ENCODE data around the gene SMC4. TPM values are rescaled to one million over a fixed set of nuclear protein-coding genes. Genes with fewer than 3 reads are reported as not detected.

Gene SMC4
- total RNA-seq, 1 experiment from 2014 or later: 198 TPM

- H3K4me1 ChIP-seq (replicated peaks): no peaks in the 10 kb centered on the region
- H3K27ac ChIP-seq: no peak overlapping the region
- no peaks in the 10 kb centered on the region for H3K9me3 ChIP-seq (replicated peaks)
- no peaks in the 10 kb centered on the region for H3K36me3 ChIP-seq
- DNase-seq (ENCODE audit: low read depth in 1 of 2, low spot score in 2 of 2): no peak
- no peak overlapping the region for H3K4me3 ChIP-seq
- H3K27me3 ChIP-seq (replicated peaks): no peaks in the 10 kb centered on the region
Observed at GRCh38 chr3:160458151-160458550, 58.7 kb downstream of the SMC4 start.

GRCh38 chr3:160459450-160459970, 60.1 kb downstream of the SMC4 start:
- Histone ChIP-seq H3K27ac (no peak overlapping the region), H3K9me3 (replicated peaks) (no peaks in the 10 kb centered on the region), H3K27me3 (replicated peaks) (no peaks in the 10 kb centered on the region), H3K36me3 (no peaks in the 10 kb centered on the region), H3K4me1 (replicated peaks) (no peaks in the 10 kb centered on the region), H3K4me3 (no peak overlapping the region)
- no peak for DNase-seq (ENCODE audit: low read depth in 1 of 2, low spot score in 2 of 2)

GRCh38 chr3:160460033-160460432, 60.6 kb downstream of the SMC4 start:
- Histone ChIP-seq H3K36me3 (no peaks in the 10 kb centered on the region), H3K27me3 (replicated peaks) (no peaks in the 10 kb centered on the region), H3K27ac (no peak overlapping the region), H3K4me1 (replicated peaks) (no peaks in the 10 kb centered on the region), H3K4me3 (no peak overlapping the region), H3K9me3 (replicated peaks) (no peaks in the 10 kb centered on the region)
- no peak for DNase-seq (ENCODE audit: low read depth in 1 of 2, low spot score in 2 of 2)

- no peaks in the 10 kb centered on the region for H3K4me1 ChIP-seq (replicated peaks)
- no peaks in the 10 kb centered on the region for H3K27me3 ChIP-seq (replicated peaks)
- no peak for DNase-seq (ENCODE audit: low read depth in 1 of 2, low spot score in 2 of 2)
- no peak overlapping the region for H3K27ac ChIP-seq
- no peaks in the 10 kb centered on the region for H3K36me3 ChIP-seq
- no peak overlapping the region for H3K4me3 ChIP-seq
- no peaks in the 10 kb centered on the region for H3K9me3 ChIP-seq (replicated peaks)
Observed at GRCh38 chr3:160464321-160464720, 64.9 kb downstream of the SMC4 start.

- peaks cover 3% of the 10 kb centered on the region for H3K9me3 ChIP-seq (replicated peaks)
- H3K4me1 ChIP-seq (replicated peaks): no peaks in the 10 kb centered on the region
- no peak for DNase-seq (ENCODE audit: low read depth in 1 of 2, low spot score in 2 of 2)
- H3K27ac ChIP-seq: no peak overlapping the region
- H3K4me3 ChIP-seq: no peak overlapping the region
- H3K27me3 ChIP-seq (replicated peaks): no peaks in the 10 kb centered on the region
- H3K36me3 ChIP-seq: no peaks in the 10 kb centered on the region
Observed at GRCh38 chr3:160464971-160465370, 65.5 kb downstream of the SMC4 start.

GRCh38 chr3:160470181-160470580, 70.7 kb downstream of the SMC4 start:
- no peak overlapping the region for H3K27ac ChIP-seq
- no peaks in the 10 kb centered on the region for H3K27me3 ChIP-seq (replicated peaks)
- H3K4me1 ChIP-seq (replicated peaks): peaks cover 18% of the 10 kb centered on the region
- no peak overlapping the region for H3K4me3 ChIP-seq
- H3K36me3 ChIP-seq: no peaks in the 10 kb centered on the region
- DNase-seq (ENCODE audit: low read depth in 1 of 2, low spot score in 2 of 2): no peak
- peaks cover 14% of the 10 kb centered on the region for H3K9me3 ChIP-seq (replicated peaks)

- H3K36me3 ChIP-seq: no peaks in the 10 kb centered on the region
- H3K27me3 ChIP-seq (replicated peaks): no peaks in the 10 kb centered on the region
- H3K4me3 ChIP-seq: no peak overlapping the region
- H3K27ac ChIP-seq: no peak overlapping the region
- peaks cover 14% of the 10 kb centered on the region for H3K9me3 ChIP-seq (replicated peaks)
- peaks cover 18% of the 10 kb centered on the region for H3K4me1 ChIP-seq (replicated peaks)
- no peak for DNase-seq (ENCODE audit: low read depth in 1 of 2, low spot score in 2 of 2)
Observed at GRCh38 chr3:160471892-160472291, 72.4 kb downstream of the SMC4 start.

- no peaks in the 10 kb centered on the region for H3K36me3 ChIP-seq
- no peak for DNase-seq (ENCODE audit: low read depth in 1 of 2, low spot score in 2 of 2)
- peaks cover 14% of the 10 kb centered on the region for H3K9me3 ChIP-seq (replicated peaks)
- no peaks in the 10 kb centered on the region for H3K27me3 ChIP-seq (replicated peaks)
- no peak overlapping the region for H3K27ac ChIP-seq
- H3K4me3 ChIP-seq: no peak overlapping the region
- H3K4me1 ChIP-seq (replicated peaks): peaks cover 23% of the 10 kb centered on the region
Observed at GRCh38 chr3:160472344-160472743, 72.9 kb downstream of the SMC4 start.

GRCh38 chr3:160473221-160473620, 73.8 kb downstream of the SMC4 start:
- Histone ChIP-seq H3K27me3 (replicated peaks) (no peaks in the 10 kb centered on the region), H3K4me1 (replicated peaks) (peaks cover 32% of the 10 kb centered on the region), H3K36me3 (no peaks in the 10 kb centered on the region), H3K9me3 (replicated peaks) (peaks cover 14% of the 10 kb centered on the region), H3K27ac (no peak overlapping the region), H3K4me3 (no peak overlapping the region)
- DNase-seq (ENCODE audit: low read depth in 1 of 2, low spot score in 2 of 2): no peak

GRCh38 chr3:160473978-160474377, 74.5 kb downstream of the SMC4 start:
- H3K9me3 ChIP-seq (replicated peaks): peaks cover 14% of the 10 kb centered on the region
- no peaks in the 10 kb centered on the region for H3K36me3 ChIP-seq
- peaks cover 39% of the 10 kb centered on the region for H3K4me1 ChIP-seq (replicated peaks)
- H3K4me3 ChIP-seq: no peak overlapping the region
- no peaks in the 10 kb centered on the region for H3K27me3 ChIP-seq (replicated peaks)
- peak in 1 of 2 experiments; percentile 50 for DNase-seq (ENCODE audit: low read depth in 1 of 2, low spot score in 2 of 2)
- H3K27ac ChIP-seq: peak overlapping the region; percentile 41; the same call in 1 of the 2 replicates

GRCh38 chr3:160474416-160474838, 75.0 kb downstream of the SMC4 start:
- H3K27me3 ChIP-seq (replicated peaks): no peaks in the 10 kb centered on the region
- no peak for DNase-seq (ENCODE audit: low read depth in 1 of 2, low spot score in 2 of 2)
- no peaks in the 10 kb centered on the region for H3K36me3 ChIP-seq
- H3K4me1 ChIP-seq (replicated peaks): peaks cover 44% of the 10 kb centered on the region
- H3K9me3 ChIP-seq (replicated peaks): peaks cover 14% of the 10 kb centered on the region
- H3K27ac ChIP-seq: peak overlapping the region; percentile 41; the same call in 1 of the 2 replicates
- H3K4me3 ChIP-seq: no peak overlapping the region

- Histone ChIP-seq H3K9me3 (replicated peaks) (peaks cover 10% of the 10 kb centered on the region), H3K4me1 (replicated peaks) (peaks cover 51% of the 10 kb centered on the region), H3K36me3 (peaks cover 2% of the 10 kb centered on the region; the same call in 1 of the 2 replicates), H3K4me3 (no peak overlapping the region), H3K27me3 (replicated peaks) (no peaks in the 10 kb centered on the region), H3K27ac (no peak overlapping the region)
- no peak for DNase-seq (ENCODE audit: low read depth in 1 of 2, low spot score in 2 of 2)
Observed at GRCh38 chr3:160475153-160475552, 75.7 kb downstream of the SMC4 start.

GRCh38 chr3:160475884-160476283, 76.4 kb downstream of the SMC4 start:
- peaks cover 2% of the 10 kb centered on the region; the same call in 1 of the 2 replicates for H3K9me3 ChIP-seq (replicated peaks)
- peaks cover 58% of the 10 kb centered on the region for H3K4me1 ChIP-seq (replicated peaks)
- no peaks in the 10 kb centered on the region for H3K27me3 ChIP-seq (replicated peaks)
- no peak overlapping the region for H3K27ac ChIP-seq
- DNase-seq (ENCODE audit: low read depth in 1 of 2, low spot score in 2 of 2): no peak
- peaks cover 2% of the 10 kb centered on the region; the same call in 1 of the 2 replicates for H3K36me3 ChIP-seq
- H3K4me3 ChIP-seq: no peak overlapping the region

- Histone ChIP-seq H3K9me3 (replicated peaks) (no peaks in the 10 kb centered on the region), H3K4me1 (replicated peaks) (peaks cover 62% of the 10 kb centered on the region), H3K27me3 (replicated peaks) (no peaks in the 10 kb centered on the region), H3K27ac (peak overlapping the region; percentile 85), H3K36me3 (peaks cover 2% of the 10 kb centered on the region; the same call in 1 of the 2 replicates), H3K4me3 (no peak overlapping the region)
- peak; percentile 40 to 52 for DNase-seq (ENCODE audit: low read depth in 1 of 2, low spot score in 2 of 2)
Observed at GRCh38 chr3:160477750-160478149, 78.3 kb downstream of the SMC4 start.

- Histone ChIP-seq H3K36me3 (peaks cover 2% of the 10 kb centered on the region; the same call in 1 of the 2 replicates), H3K27me3 (replicated peaks) (no peaks in the 10 kb centered on the region), H3K27ac (peak overlapping the region; percentile 85), H3K4me1 (replicated peaks) (peaks cover 61% of the 10 kb centered on the region), H3K9me3 (replicated peaks) (no peaks in the 10 kb centered on the region), H3K4me3 (no peak overlapping the region)
- peak in 1 of 2 experiments; percentile 53 for DNase-seq (ENCODE audit: low read depth in 1 of 2, low spot score in 2 of 2)
Observed at GRCh38 chr3:160478338-160478737, 78.9 kb downstream of the SMC4 start.

Data from SJSA1 (cell line).